Astrocyte (in vitro differentiated cells and primary cell): Measurements from ENCODE around the gene TAGLN3. TPM values are rescaled to one million over a fixed set of nuclear protein-coding genes. Genes with fewer than 3 reads are reported as not detected.

Experiments used
- DNase-seq: peaks from one replicate; pipeline ENCODE4 v3.0.0-alpha.2; 2010; ENCODE audit warnings: low read depth
- FAIRE-seq: peaks from 2 replicates; lab custom pipeline; 2011; peaks lifted over from hg19 to GRCh38; lab: Jason Lieb, UNC
- H2AFZ ChIP-seq: 2 replicates; pipeline ENCODE4 v1.6.0; 2012; ENCODE audit warnings: low read depth, low read length, inconsistent platforms
- H3K27ac ChIP-seq: 2 replicates; pipeline ENCODE4 v1.5.1; 2011; ENCODE audit warnings: low read depth, low read length, inconsistent platforms
- H3K27me3 ChIP-seq: 2 replicates; pipeline ENCODE4 v1.6.0; 2011; ENCODE audit warnings: low read length, inconsistent platforms; ENCODE audit not compliant: insufficient read depth
- H3K36me3 ChIP-seq: 2 replicates; pipeline ENCODE4 v1.5.1; 2011; ENCODE audit warnings: low read length, inconsistent platforms; ENCODE audit not compliant: insufficient read depth
- H3K4me1 ChIP-seq: 2 replicates; pipeline ENCODE4 v1.5.1; 2011; ENCODE audit warnings: low read length, inconsistent platforms; ENCODE audit not compliant: insufficient read depth
- H3K4me2 ChIP-seq: 2 replicates; pipeline ENCODE4 v1.6.0; 2012; ENCODE audit warnings: low read length, inconsistent platforms
- H3K4me3 ChIP-seq: 2 replicates; pipeline ENCODE4 v1.5.1; 2011; ENCODE audit warnings: low read depth, mild to moderate bottlenecking, low read length, inconsistent platforms; ENCODE audit not compliant: insufficient read depth
- H3K79me2 ChIP-seq: 2 replicates; pipeline ENCODE4 v1.6.0; 2012; ENCODE audit warnings: mild to moderate bottlenecking, low read length, inconsistent platforms; ENCODE audit not compliant: insufficient read depth
- H3K9ac ChIP-seq: 2 replicates; pipeline ENCODE4 v1.6.0; 2012; ENCODE audit warnings: mild to moderate bottlenecking, low read length, inconsistent platforms
- H3K9me3 ChIP-seq: 2 replicates; pipeline ENCODE4 v1.5.1; 2012; ENCODE audit warnings: low read depth, mild to moderate bottlenecking, low read length, inconsistent platforms; ENCODE audit not compliant: insufficient read depth
- H4K20me1 ChIP-seq: 2 replicates; pipeline ENCODE4 v1.6.0; 2012; ENCODE audit warnings: low read length, inconsistent platforms; ENCODE audit not compliant: insufficient read depth
- H3K27ac Mint-ChIP-seq: one replicate; pipeline ENCODE4 v1.8.0; 2021; ENCODE audit warnings: mild to moderate bottlenecking, mixed read lengths; ENCODE audit not compliant: unreplicated experiment
- H3K27me3 Mint-ChIP-seq: one replicate; pipeline ENCODE4 v1.8.0; 2021; ENCODE audit warnings: low read depth, mixed read lengths; ENCODE audit not compliant: unreplicated experiment
- H3K36me3 Mint-ChIP-seq: one replicate; pipeline ENCODE4 v1.8.0; 2021; ENCODE audit warnings: low read depth, mixed read lengths; ENCODE audit not compliant: unreplicated experiment
- H3K4me1 Mint-ChIP-seq: one replicate; pipeline ENCODE4 v1.8.0; 2021; ENCODE audit warnings: low read depth, mixed read lengths; ENCODE audit not compliant: unreplicated experiment
- H3K4me3 Mint-ChIP-seq: one replicate; pipeline ENCODE4 v1.8.0; 2021; ENCODE audit warnings: mild to moderate bottlenecking, moderate library complexity, mixed read lengths; ENCODE audit not compliant: unreplicated experiment
- H3K9me3 Mint-ChIP-seq: one replicate; pipeline ENCODE4 v1.8.0; 2021; ENCODE audit warnings: mild to moderate bottlenecking, mixed read lengths; ENCODE audit not compliant: unreplicated experiment
- EZH2 ChIP-seq: IDR thresholded peaks from 2 replicates; pipeline ENCODE4 v1.6.1; 2012; ENCODE audit warnings: mild to moderate bottlenecking, low read length, inconsistent platforms; ENCODE audit not compliant: insufficient read depth
- total RNA-seq: library from RNA; stranded (reverse); gene quantifications from 2 replicates; pipeline ENCODE4 v1.2.1, GENCODE V29; 2021
- TF ChIP-seq, protein P1 (sequence below): IDR thresholded peaks from 2 replicates; pipeline ENCODE4 v1.5.1; 2011; ENCODE audit warnings: low read depth, mild to moderate bottlenecking, inconsistent platforms, low read length, moderate library complexity; ENCODE audit not compliant: insufficient read depth

TAGLN3 gene
- total RNA-seq, 1 donor from 2014 or later, result 8.7 TPM

DNA sequence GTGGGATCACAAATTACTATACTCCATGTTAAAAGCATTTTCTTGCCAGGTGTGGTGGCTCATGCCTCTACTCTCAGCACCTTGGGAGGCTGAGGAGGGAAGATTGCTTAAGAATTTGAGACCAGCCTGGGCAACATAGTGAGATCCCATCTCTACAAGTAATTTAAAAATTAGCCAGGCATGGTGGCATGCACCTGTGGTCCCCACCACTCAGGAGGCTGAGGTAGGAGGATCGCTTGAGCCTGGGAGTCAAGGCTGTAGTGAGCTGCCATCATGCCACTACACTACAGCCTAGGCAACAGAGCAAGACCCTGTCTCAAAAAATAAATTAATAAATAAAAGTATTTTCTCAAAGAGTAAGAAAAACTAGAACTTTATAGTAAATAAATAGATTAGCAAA, 42.8 kb upstream of the TAGLN3 start:
- Histone ChIP-seq H3K36me3 (peaks cover 42% of the 10 kb centered on the region), H3K4me1 (no peaks in the 10 kb centered on the region), H3K4me2 (no peak overlapping the region), H2AFZ (no peak overlapping the region), H3K9me3 (no peaks in the 10 kb centered on the region), H3K79me2 (no peaks in the 10 kb centered on the region), H3K27me3 (no peaks in the 10 kb centered on the region), H3K4me3 (no peak overlapping the region), H3K9ac (no peak overlapping the region), H4K20me1 (no peaks in the 10 kb centered on the region), H3K27ac (no peak overlapping the region)
- peaks cover 16% of the 10 kb centered on the region for H3K4me1 Mint-ChIP-seq
- H3K9me3 Mint-ChIP-seq, result no peaks in the 10 kb centered on the region
- H3K4me3 Mint-ChIP-seq, result no peak overlapping the region
- TF ChIP-seq, protein P1, sequence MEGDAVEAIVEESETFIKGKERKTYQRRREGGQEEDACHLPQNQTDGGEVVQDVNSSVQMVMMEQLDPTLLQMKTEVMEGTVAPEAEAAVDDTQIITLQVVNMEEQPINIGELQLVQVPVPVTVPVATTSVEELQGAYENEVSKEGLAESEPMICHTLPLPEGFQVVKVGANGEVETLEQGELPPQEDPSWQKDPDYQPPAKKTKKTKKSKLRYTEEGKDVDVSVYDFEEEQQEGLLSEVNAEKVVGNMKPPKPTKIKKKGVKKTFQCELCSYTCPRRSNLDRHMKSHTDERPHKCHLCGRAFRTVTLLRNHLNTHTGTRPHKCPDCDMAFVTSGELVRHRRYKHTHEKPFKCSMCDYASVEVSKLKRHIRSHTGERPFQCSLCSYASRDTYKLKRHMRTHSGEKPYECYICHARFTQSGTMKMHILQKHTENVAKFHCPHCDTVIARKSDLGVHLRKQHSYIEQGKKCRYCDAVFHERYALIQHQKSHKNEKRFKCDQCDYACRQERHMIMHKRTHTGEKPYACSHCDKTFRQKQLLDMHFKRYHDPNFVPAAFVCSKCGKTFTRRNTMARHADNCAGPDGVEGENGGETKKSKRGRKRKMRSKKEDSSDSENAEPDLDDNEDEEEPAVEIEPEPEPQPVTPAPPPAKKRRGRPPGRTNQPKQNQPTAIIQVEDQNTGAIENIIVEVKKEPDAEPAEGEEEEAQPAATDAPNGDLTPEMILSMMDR, result no peak
- no peak for TF ChIP-seq EZH2
- no peak overlapping the region for H3K27ac Mint-ChIP-seq
- no peak for DNase-seq
- H3K36me3 Mint-ChIP-seq, result peaks cover 17% of the 10 kb centered on the region
- no peaks in the 10 kb centered on the region for H3K27me3 Mint-ChIP-seq
- no peak for FAIRE-seq

DNA sequence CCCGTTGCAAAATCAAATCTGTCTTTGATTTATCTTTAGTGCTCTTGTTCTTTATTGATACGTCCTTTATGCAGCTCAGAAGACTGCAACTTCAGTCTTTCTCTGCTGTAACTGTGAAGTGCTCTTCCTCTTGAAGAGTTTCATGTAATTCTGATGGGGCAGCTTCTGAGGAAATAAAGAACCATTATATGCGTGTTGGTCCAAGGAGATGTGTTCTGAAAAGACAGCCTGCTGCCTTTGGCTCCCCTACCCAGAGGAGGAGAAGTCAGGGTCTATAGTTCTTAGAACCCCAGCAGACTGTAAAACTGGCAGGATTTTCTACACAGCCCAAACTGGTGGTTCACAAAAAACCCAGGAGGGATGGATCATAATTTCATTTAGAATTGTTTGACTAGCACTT, 42.3 kb upstream of the TAGLN3 start:
- H3K27me3 Mint-ChIP-seq, result no peaks in the 10 kb centered on the region
- H3K9ac ChIP-seq, result no peak overlapping the region
- H2AFZ ChIP-seq, result no peak overlapping the region
- no peaks in the 10 kb centered on the region for H3K4me1 ChIP-seq
- no peak for FAIRE-seq
- no peaks in the 10 kb centered on the region for H3K9me3 Mint-ChIP-seq
- no peak overlapping the region for H3K27ac Mint-ChIP-seq
- no peak for DNase-seq
- H3K36me3 ChIP-seq, result peaks cover 42% of the 10 kb centered on the region
- H3K4me2 ChIP-seq, result no peak overlapping the region
- H3K36me3 Mint-ChIP-seq, result peaks cover 19% of the 10 kb centered on the region
- no peaks in the 10 kb centered on the region for H3K79me2 ChIP-seq
- no peaks in the 10 kb centered on the region for H3K9me3 ChIP-seq
- TF ChIP-seq, protein P1, result no peak
- TF ChIP-seq EZH2, result no peak
- peaks cover 16% of the 10 kb centered on the region for H3K4me1 Mint-ChIP-seq
- H3K4me3 ChIP-seq, result no peak overlapping the region
- no peak overlapping the region for H3K4me3 Mint-ChIP-seq
- no peak overlapping the region for H3K27ac ChIP-seq
- no peaks in the 10 kb centered on the region for H3K27me3 ChIP-seq
- no peaks in the 10 kb centered on the region for H4K20me1 ChIP-seq

DNA sequence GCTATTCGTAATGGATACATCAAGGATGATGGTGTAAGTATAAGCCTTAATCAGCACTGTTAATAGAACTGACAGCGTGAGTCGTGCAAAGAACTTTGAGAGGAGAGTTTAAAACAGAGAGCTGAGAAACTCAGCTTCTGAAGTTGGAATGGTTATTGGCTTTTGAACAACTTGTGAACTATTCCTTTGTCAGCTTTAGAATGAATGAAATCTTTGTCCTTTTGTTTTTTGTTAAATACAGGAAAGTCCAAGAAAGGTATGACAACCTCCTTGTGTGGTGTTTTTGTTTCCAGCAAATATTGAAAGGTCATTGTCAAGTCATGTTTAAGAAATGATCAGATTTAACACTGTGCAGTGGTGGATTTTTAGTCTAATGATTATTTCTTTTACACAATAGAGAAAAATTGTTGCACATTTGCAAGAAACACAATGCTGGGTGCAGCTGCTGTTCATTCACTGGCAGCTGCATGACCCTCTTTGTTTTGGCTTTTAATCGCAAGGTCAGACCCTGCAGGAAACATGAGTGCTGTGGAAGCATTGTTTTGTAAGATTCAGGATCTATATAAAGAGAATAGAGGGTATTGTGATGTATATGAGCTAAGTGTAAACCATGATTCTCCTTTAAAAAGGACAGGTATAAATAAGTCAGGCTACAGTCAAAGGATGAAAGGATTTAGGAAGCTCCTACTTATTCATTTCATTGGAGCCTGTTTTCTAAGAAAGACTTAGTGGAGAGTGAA, 41.6 kb upstream of the TAGLN3 start:
- TF ChIP-seq, protein P1, result no peak
- TF ChIP-seq EZH2, result no peak
- H3K27ac Mint-ChIP-seq, result no peak overlapping the region
- Histone ChIP-seq H3K79me2 (no peaks in the 10 kb centered on the region), H2AFZ (no peak overlapping the region), H3K36me3 (peaks cover 44% of the 10 kb centered on the region), H4K20me1 (no peaks in the 10 kb centered on the region), H3K27me3 (no peaks in the 10 kb centered on the region), H3K4me3 (no peak overlapping the region), H3K4me2 (no peak overlapping the region), H3K4me1 (no peaks in the 10 kb centered on the region), H3K9me3 (no peaks in the 10 kb centered on the region), H3K27ac (no peak overlapping the region), H3K9ac (no peak overlapping the region)
- H3K4me1 Mint-ChIP-seq, result peaks cover 16% of the 10 kb centered on the region
- DNase-seq, result no peak
- H3K4me3 Mint-ChIP-seq, result no peak overlapping the region
- H3K27me3 Mint-ChIP-seq, result no peaks in the 10 kb centered on the region
- no peaks in the 10 kb centered on the region for H3K9me3 Mint-ChIP-seq
- H3K36me3 Mint-ChIP-seq, result peaks cover 24% of the 10 kb centered on the region
- FAIRE-seq, result no peak
